ENCODE results near the gene MYH13.

DNA sequence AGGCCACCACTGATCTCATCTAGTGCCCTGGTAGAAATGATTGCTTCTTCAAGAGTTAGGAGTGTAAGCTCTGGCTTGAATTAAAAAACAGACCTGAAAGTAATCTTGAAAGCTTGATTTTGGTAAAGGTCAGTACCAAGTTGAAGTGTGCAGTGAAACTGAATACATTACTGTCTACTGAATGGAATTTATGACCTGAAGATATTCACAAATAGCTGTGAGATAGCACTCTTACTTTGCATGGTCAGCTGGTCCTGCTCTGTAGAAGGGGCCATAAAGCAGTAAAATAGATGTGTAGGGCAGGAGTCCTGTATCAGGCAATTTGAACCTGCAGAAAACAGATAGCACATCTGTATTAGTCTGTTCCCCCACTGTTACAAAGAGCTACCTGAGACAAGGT lies 78.6 kb downstream of the MYH13 start:
- TF ChIP-seq ZNF274 (IDR thresholded peaks at IDR 0.05; ENCODE audit: low read depth, low read length) (no peak), SUZ12 (IDR thresholded peaks at IDR 0.05; ENCODE audit: extremely low read depth, insufficient read depth, insufficient read length) (no peak), YY1 (IDR thresholded peaks at IDR 0.05; ENCODE audit: insufficient read depth, insufficient read length) (no peak)
